ENCODE results near the gene PPA2. TPM values are rescaled to one million over a fixed set of nuclear protein-coding genes. Genes with fewer than 3 reads are reported as not detected.

Gene PPA2
- total RNA-seq, 1 experiment from 2014 or later: 76.4 TPM

GRCh38 chr4:105509291-105509690, 35.4 kb upstream of the PPA2 start:
- H3K4me2 ChIP-seq (ENCODE audit: insufficient read depth, insufficient read length, low read length): no peak overlapping the region
- H4K8ac ChIP-seq (replicated peaks; ENCODE audit: insufficient read length, low read depth, low read length): no peak overlapping the region
- H2AFZ ChIP-seq (ENCODE audit: low read length): no peak overlapping the region
- H4K91ac ChIP-seq (ENCODE audit: insufficient read length, low read depth, low read length): no peak overlapping the region
- no peaks in the 10 kb centered on the region for H3K27me3 ChIP-seq (ENCODE audit: insufficient read depth, low read length)
- H3K9ac ChIP-seq (ENCODE audit: extremely low read depth, insufficient read length, low read length): no peak overlapping the region
- Mint-ChIP-seq H3K36me3 (ENCODE audit: insufficient read depth in 1 of 3, low read depth in 3 of 3) (no peaks in the 10 kb centered on the region), H3K27ac (no peak overlapping the region), H3K9me3 (peaks cover 7 to 8% of the 10 kb centered on the region in 2 experiments; a peak in 3 of 5 replicates), H3K4me1 (no peaks in the 10 kb centered on the region), H3K27me3 (ENCODE audit: low read depth) (peaks cover 15% of the 10 kb centered on the region), H3K4me3 (no peak overlapping the region)
- H3T11ph ChIP-seq (ENCODE audit: low read length): no peak overlapping the region
- H3K4me1 ChIP-seq (ENCODE audit: insufficient read depth, low read length): no peaks in the 10 kb centered on the region
- no peak overlapping the region for H2BK120ac ChIP-seq (ENCODE audit: low read depth, low read length, poor library complexity, severe bottlenecking)
- no peak overlapping the region for H2BK15ac ChIP-seq (ENCODE audit: low read depth, low read length)
- no CpG with 5 or more reads among the region's 1 CpG for WGBS (ENCODE audit: extremely low coverage, insufficient read length, low lambda C conversion rate)
- no peaks in the 10 kb centered on the region for H3K23me2 ChIP-seq (ENCODE audit: insufficient read length, low read depth, low read length, poor library complexity, severe bottlenecking)
- no peak overlapping the region for H2BK20ac ChIP-seq (ENCODE audit: low read depth, low read length, poor library complexity, severe bottlenecking)
- no peak for TF ChIP-seq CTCF (conservative IDR thresholded peaks at IDR 0.05)
- H3K23ac ChIP-seq (ENCODE audit: insufficient read length, low read depth, low read length): no peak overlapping the region
- H3K18ac ChIP-seq (ENCODE audit: insufficient read length, low read depth, low read length): no peak overlapping the region
- no peak overlapping the region for H3K27ac ChIP-seq (ENCODE audit: insufficient read length, low read depth, low read length)
- no peak overlapping the region for H2AK5ac ChIP-seq (ENCODE audit: insufficient read length, low read length)
- no peak overlapping the region for H4K5ac ChIP-seq (ENCODE audit: insufficient read length, low read depth, low read length)
- no peaks in the 10 kb centered on the region for H3K79me1 ChIP-seq (ENCODE audit: insufficient read depth, low read depth, low read length, poor library complexity, severe bottlenecking)
- H2BK5ac ChIP-seq (ENCODE audit: insufficient read length, low read length): no peak overlapping the region
- no peak overlapping the region for H3K14ac ChIP-seq (ENCODE audit: insufficient read depth, low read length)
- no peaks in the 10 kb centered on the region for H3K79me2 ChIP-seq (ENCODE audit: insufficient read depth, low read length)
- H3K56ac ChIP-seq (ENCODE audit: insufficient read length, low read depth, low read length): no peak overlapping the region
- H4K20me1 ChIP-seq (ENCODE audit: control insufficient read depth, insufficient read depth, insufficient read length): no peaks in the 10 kb centered on the region
- no peak for DNase-seq
- no peak overlapping the region for H2BK12ac ChIP-seq (ENCODE audit: insufficient read length, low read depth, low read length)
- H3K4ac ChIP-seq (ENCODE audit: low read depth, low read length): no peak overlapping the region
- no peaks in the 10 kb centered on the region for H3K9me3 ChIP-seq (ENCODE audit: control insufficient read depth, low read depth, low read length)

All from H9 (cell line).